AG04450 (cell line): ENCODE results near the gene CENPF. TPM values are rescaled to one million over a fixed set of nuclear protein-coding genes. Genes with fewer than 3 reads are reported as not detected.
"Not testable (repeated sequence)": the region's sequence is repeated elsewhere in the genome, so short reads cannot be mapped to it uniquely, and the experiment has no call there.

ENCODE experiments used
- CTCF ChIA-PET: fragments of 300-600, 350-600 bp; formaldehyde crosslinking; extraction: SDS; loops from one replicate; lab custom pipeline; 2022; ENCODE audit warnings: antibody characterized with exemption, inconsistent platforms; lab: Charles Lee
- POLR2A ChIA-PET: fragments of 350-600 bp; formaldehyde crosslinking; extraction: SDS; loops from one replicate; lab custom pipeline; 2021; ENCODE audit warnings: antibody characterized with exemption, inconsistent platforms; lab: Yijun Ruan, JAX
- DNase-seq: peaks from one replicate; pipeline ENCODE4 v3.0.0-alpha.2; 2011; ENCODE audit warnings: low read depth, low spot score
- H3K27ac ChIP-seq: one replicate; pipeline ENCODE4 v1.5.1; 2012; ENCODE audit warnings: low read depth, low read length, control low read depth
- H3K27me3 ChIP-seq: one replicate; pipeline ENCODE4 v1.6.0; 2012; ENCODE audit warnings: low read length; ENCODE audit not compliant: control insufficient read depth, insufficient read depth
- H3K4me3 ChIP-seq: 2 replicates; pipeline ENCODE4 v1.5.1; 2011; ENCODE audit warnings: mild to moderate bottlenecking, low read depth, low read length, control low read depth
- H3K9me3 ChIP-seq: 2 replicates; pipeline ENCODE4 v1.5.1; 2012; ENCODE audit warnings: low read length; ENCODE audit not compliant: control insufficient read depth, insufficient read depth
- CTCF ChIP-seq: IDR thresholded peaks from 2 replicates; pipeline ENCODE4 v1.5.1; 2011; ENCODE audit warnings: low read depth, low read length, control low read depth, inconsistent platforms
- polyA plus RNA-seq: library from polyadenylated mRNA; depleted of rRNA; stranded (reverse); fragments of >200 nt; gene quantifications from 2 replicates; pipeline ENCODE4 v1.2.3, GENCODE V29; 2011

CENPF gene
- polyA plus RNA-seq, 1 experiment = 17.5 TPM

GRCh38 chr1:214609692-214610091 is 6.7 kb downstream of the CENPF start:
- CTCF ChIA-PET = interaction anchor here (0.6 to 1.3 kb wide), 6 partner anchors 11 to 350 kb away, joined by 3 to 14 read pairs (median 4); no protein-coding TSS in a partner anchor
- POLR2A ChIA-PET = no interaction called here
- H3K9me3 ChIP-seq = peaks cover 7% of the 10 kb centered on the region; the same call in 1 of the 2 replicates

GRCh38 chr1:214610136-214610535 is 7.1 kb downstream of the CENPF start:
- CTCF ChIA-PET = interaction anchor here (0.6 to 1.3 kb wide), 7 partner anchors 12 to 349 kb away, joined by 3 to 14 read pairs (median 3); no protein-coding TSS in a partner anchor
- H3K27me3 ChIP-seq, H3K27ac ChIP-seq, H3K9me3 ChIP-seq, H3K4me3 ChIP-seq, DNase-seq, POLR2A ChIA-PET: not testable (repeated sequence)

More at GRCh38 chr1:214609692-214610091, 6.7 kb downstream of the CENPF start:
- Histone ChIP-seq H3K4me3 (no peak overlapping the region), H3K27ac (no peak overlapping the region), H3K27me3 (no peaks in the 10 kb centered on the region)
- DNase-seq = no peak
- TF ChIP-seq CTCF = no peak

GRCh38 chr1:214615109-214615508 is 12.1 kb downstream of the CENPF start:
- ChIA-PET POLR2A (no interaction called here), CTCF (interaction anchor here (1.5 to 3.7 kb wide), 2 partner anchors 13 to 282 kb away, joined by 3 to 23 read pairs; no protein-coding TSS in a partner anchor)
- no peaks in the 10 kb centered on the region for H3K27me3 ChIP-seq
- H3K9me3 ChIP-seq = no peaks in the 10 kb centered on the region
- peak; percentile 2 for DNase-seq
- H3K4me3 ChIP-seq = no peak overlapping the region
- H3K27ac ChIP-seq = no peak overlapping the region
- TF ChIP-seq CTCF = no peak

- no peak for TF ChIP-seq CTCF
- ChIA-PET CTCF (interaction anchor here (1.0 to 3.7 kb wide), 4 partner anchors 12 to 283 kb away, joined by 3 to 23 read pairs (median 4); no protein-coding TSS in a partner anchor), POLR2A (no interaction called here)
- DNase-seq = peak; percentile 30
- H3K4me3 ChIP-seq = no peak overlapping the region
- no peaks in the 10 kb centered on the region for H3K9me3 ChIP-seq
- no peak overlapping the region for H3K27ac ChIP-seq
- H3K27me3 ChIP-seq = no peaks in the 10 kb centered on the region
These were observed 12.9 kb downstream of the CENPF start for GRCh38 chr1:214615871-214616270.

GRCh38 chr1:214617246-214617645 is 14.3 kb downstream of the CENPF start:
- ChIA-PET POLR2A (no interaction called here), CTCF (interaction anchor here (1.5 to 3.7 kb wide), 3 partner anchors 20 to 285 kb away, joined by 5 to 23 read pairs (median 13); no protein-coding TSS in a partner anchor)
- Histone ChIP-seq H3K27me3 (no peaks in the 10 kb centered on the region), H3K27ac (no peak overlapping the region), H3K4me3 (no peak overlapping the region), H3K9me3 (no peaks in the 10 kb centered on the region)
- TF ChIP-seq CTCF = no peak
- DNase-seq = no peak
